ENCODE data around the gene CKS2.

CKS2 gene

DNA sequence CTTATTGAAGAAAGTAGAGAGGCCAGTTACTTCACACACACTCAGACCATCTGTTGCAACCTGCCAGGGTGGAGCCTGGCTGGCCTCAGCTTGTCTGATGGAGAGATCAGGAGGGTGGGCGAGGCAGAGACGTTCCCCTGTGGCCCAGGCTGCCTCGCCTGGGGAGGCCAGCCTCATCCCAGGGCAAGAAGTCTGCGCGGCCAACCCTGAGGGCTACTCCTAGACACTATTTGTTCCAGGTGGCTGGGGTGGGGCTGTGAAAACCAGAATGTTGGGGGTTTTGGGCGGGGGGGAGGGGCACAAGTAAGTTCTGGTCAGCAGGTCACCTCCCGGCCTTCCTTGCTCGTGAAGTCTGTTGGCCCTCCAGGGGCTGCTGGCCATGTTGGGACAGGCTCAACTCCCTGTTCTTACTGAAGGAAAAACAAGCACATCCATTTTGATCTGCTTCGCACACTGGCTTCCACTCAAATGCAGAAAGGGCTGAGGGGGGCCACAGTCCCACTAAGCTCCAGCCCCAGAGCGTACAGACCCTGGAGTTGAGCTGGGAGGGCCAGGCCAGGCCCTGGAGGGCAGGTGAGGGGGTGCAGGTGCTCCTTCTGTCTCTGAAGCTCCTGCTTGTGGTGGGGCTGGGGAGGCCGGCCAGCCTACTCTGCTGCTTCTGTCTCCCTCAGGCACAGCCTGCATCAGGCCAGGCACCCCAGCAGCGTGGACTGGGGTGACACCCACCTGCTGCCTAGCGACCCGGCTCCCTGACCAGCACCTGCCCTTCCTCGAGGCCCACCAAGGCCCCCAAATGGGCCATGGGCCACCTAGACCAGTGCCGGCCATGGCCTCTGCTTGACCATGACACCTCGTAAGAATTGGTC is 53.9 kb downstream of the CKS2 start:
- ChIA-PET POLR2A (interaction anchor here (0.6 kb wide), 1 partner anchor 31 kb away, joined by 3 read pairs; no protein-coding TSS in a partner anchor), CTCF (no interaction called here)
- TF ChIP-seq FOXA1 (IDR thresholded peaks at IDR 0.05): no peak
- no peak for TF ChIP-seq ARNT (IDR thresholded peaks at IDR 0.05)
- no peak for TF ChIP-seq ELF4 (IDR thresholded peaks at IDR 0.05)
- no peak for TF ChIP-seq L3MBTL2 (conservative IDR thresholded peaks at IDR 0.05)
- no peak for DNase-seq (ENCODE audit: extremely low spot score)

DNA sequence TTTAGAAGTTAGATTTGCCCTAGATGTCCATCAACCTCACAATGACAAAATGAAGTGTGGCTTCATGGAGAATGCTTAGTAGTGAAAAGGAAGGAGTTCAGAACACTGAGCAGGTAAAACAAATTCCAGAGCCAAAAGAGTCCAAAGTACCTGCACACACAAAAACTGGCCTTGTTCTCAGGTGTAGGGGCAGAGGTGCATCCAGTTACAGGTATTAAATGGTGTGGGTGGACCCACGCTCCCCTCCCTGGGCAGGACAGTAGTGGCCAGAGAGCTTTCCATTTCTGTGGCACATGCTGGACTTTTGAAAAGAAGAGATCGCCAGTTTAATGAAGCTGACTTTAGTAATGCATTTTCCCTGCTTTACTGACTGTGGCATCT is 54.5 kb downstream of the CKS2 start:
- no peak for DNase-seq (ENCODE audit: extremely low spot score)
- ChIA-PET CTCF (no interaction called here), POLR2A (no interaction called here)
- TF ChIP-seq TARDBP (IDR thresholded peaks at IDR 0.05): no peak
- TF ChIP-seq NFRKB (IDR thresholded peaks at IDR 0.05): no peak
- no peak for TF ChIP-seq BHLHE40 (IDR thresholded peaks at IDR 0.05; ENCODE audit: borderline replicate concordance)
- TF ChIP-seq ELF4 (IDR thresholded peaks at IDR 0.05): no peak
- no peak for TF ChIP-seq LEF1 (IDR thresholded peaks at IDR 0.05; ENCODE audit: borderline replicate concordance)
- no peak for TF ChIP-seq SP1 (IDR thresholded peaks at IDR 0.05)
- no peak for TF ChIP-seq L3MBTL2 (conservative IDR thresholded peaks at IDR 0.05)
- TF ChIP-seq ZNF384 (IDR thresholded peaks at IDR 0.05): no peak
- TF ChIP-seq FOXA1 (IDR thresholded peaks at IDR 0.05): no peak
- TF ChIP-seq FOXM1 (IDR thresholded peaks at IDR 0.05; ENCODE audit: borderline replicate concordance): no peak
- TF ChIP-seq SUZ12 (IDR thresholded peaks at IDR 0.05): no peak
- TF ChIP-seq ARNT (IDR thresholded peaks at IDR 0.05): no peak
- TF ChIP-seq, protein P1, sequence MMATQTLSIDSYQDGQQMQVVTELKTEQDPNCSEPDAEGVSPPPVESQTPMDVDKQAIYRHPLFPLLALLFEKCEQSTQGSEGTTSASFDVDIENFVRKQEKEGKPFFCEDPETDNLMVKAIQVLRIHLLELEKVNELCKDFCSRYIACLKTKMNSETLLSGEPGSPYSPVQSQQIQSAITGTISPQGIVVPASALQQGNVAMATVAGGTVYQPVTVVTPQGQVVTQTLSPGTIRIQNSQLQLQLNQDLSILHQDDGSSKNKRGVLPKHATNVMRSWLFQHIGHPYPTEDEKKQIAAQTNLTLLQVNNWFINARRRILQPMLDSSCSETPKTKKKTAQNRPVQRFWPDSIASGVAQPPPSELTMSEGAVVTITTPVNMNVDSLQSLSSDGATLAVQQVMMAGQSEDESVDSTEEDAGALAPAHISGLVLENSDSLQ (IDR thresholded peaks at IDR 0.05): no peak
- TF ChIP-seq FOXK2 (IDR thresholded peaks at IDR 0.05): no peak

Data from HEK293T (cell line).